ENCODE measurements around the gene LRPPRC. TPM values are rescaled to one million over a fixed set of nuclear protein-coding genes. Genes with fewer than 3 reads are reported as not detected.

Gene LRPPRC
- total and polyA plus RNA-seq, 10 of the 15 experiments (the other 5 are each of a cell fraction or from before 2014, with no cell fraction given): 34.1 to 152 (median 97.0) TPM

DNA sequence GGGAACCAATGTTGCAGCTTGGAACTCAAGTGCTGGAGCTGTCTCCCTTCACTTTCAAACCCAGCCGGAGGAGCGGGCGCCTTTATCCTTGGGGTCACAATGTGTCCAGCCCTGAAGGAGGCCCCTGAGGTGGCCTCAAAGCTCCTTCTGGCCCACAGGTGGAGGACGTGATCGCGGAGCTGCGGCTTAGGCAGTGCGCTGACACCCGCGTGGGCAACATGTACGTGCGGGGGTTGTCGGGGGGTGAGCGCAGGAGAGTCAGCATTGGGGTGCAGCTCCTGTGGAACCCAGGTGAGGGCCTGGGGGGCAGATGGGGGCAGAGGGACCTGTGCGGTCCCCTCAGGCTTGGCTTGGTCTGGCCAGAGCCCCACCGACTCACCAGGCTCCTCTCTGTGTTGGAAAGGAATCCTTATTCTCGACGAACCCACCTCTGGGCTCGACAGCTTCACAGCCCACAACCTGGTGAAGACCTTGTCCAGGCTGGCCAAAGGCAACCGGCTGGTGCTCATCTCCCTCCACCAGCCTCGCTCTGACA, 143.5 kb downstream of the LRPPRC start (continued):
- TF ChIP-seq, protein P1, sequence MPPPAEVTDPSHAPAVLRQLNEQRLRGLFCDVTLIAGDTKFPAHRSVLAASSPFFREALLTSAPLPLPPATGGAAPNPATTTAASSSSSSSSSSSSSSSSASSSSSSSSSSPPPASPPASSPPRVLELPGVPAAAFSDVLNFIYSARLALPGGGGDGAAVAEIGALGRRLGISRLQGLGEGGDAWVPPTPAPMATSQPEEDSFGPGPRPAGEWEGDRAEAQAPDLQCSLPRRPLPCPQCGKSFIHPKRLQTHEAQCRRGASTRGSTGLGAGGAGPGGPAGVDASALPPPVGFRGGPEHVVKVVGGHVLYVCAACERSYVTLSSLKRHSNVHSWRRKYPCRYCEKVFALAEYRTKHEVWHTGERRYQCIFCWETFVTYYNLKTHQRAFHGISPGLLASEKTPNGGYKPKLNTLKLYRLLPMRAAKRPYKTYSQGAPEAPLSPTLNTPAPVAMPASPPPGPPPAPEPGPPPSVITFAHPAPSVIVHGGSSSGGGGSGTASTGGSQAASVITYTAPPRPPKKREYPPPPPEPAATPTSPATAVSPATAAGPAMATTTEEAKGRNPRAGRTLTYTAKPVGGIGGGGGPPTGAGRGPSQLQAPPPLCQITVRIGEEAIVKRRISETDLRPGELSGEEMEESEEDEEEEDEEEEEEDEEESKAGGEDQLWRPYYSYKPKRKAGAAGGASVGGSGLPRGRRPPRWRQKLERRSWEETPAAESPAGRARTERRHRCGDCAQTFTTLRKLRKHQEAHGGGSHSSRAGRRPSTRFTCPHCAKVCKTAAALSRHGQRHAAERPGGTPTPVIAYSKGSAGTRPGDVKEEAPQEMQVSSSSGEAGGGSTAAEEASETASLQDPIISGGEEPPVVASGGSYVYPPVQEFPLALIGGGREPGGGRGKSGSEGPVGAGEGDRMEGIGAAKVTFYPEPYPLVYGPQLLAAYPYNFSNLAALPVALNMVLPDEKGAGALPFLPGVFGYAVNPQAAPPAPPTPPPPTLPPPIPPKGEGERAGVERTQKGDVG (CRISPR knock-in tag; IDR thresholded peaks at IDR 0.05): no peak
- TF ChIP-seq, protein P2, sequence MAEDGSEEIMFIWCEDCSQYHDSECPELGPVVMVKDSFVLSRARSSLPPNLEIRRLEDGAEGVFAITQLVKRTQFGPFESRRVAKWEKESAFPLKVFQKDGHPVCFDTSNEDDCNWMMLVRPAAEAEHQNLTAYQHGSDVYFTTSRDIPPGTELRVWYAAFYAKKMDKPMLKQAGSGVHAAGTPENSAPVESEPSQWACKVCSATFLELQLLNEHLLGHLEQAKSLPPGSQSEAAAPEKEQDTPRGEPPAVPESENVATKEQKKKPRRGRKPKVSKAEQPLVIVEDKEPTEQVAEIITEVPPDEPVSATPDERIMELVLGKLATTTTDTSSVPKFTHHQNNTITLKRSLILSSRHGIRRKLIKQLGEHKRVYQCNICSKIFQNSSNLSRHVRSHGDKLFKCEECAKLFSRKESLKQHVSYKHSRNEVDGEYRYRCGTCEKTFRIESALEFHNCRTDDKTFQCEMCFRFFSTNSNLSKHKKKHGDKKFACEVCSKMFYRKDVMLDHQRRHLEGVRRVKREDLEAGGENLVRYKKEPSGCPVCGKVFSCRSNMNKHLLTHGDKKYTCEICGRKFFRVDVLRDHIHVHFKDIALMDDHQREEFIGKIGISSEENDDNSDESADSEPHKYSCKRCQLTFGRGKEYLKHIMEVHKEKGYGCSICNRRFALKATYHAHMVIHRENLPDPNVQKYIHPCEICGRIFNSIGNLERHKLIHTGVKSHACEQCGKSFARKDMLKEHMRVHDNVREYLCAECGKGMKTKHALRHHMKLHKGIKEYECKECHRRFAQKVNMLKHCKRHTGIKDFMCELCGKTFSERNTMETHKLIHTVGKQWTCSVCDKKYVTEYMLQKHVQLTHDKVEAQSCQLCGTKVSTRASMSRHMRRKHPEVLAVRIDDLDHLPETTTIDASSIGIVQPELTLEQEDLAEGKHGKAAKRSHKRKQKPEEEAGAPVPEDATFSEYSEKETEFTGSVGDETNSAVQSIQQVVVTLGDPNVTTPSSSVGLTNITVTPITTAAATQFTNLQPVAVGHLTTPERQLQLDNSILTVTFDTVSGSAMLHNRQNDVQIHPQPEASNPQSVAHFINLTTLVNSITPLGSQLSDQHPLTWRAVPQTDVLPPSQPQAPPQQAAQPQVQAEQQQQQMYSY (CRISPR knock-in tag; IDR thresholded peaks at IDR 0.05): no peak
- TF ChIP-seq EP300 (IDR thresholded peaks at IDR 0.05; ENCODE audit: borderline replicate concordance in 1 of 2, control insufficient read depth in 1 of 2, low read depth in 2 of 2, low read length in 2 of 2): no peak
- no peak for TF ChIP-seq TCF7 (IDR thresholded peaks at IDR 0.05; ENCODE audit: borderline replicate concordance)
